ENCODE measurements around the gene RBMXL3. TPM values are rescaled to one million over a fixed set of nuclear protein-coding genes. Genes with fewer than 3 reads are reported as not detected.

Gene RBMXL3
- total RNA-seq, 6 experiments from 2014 or later: not detected

DNA sequence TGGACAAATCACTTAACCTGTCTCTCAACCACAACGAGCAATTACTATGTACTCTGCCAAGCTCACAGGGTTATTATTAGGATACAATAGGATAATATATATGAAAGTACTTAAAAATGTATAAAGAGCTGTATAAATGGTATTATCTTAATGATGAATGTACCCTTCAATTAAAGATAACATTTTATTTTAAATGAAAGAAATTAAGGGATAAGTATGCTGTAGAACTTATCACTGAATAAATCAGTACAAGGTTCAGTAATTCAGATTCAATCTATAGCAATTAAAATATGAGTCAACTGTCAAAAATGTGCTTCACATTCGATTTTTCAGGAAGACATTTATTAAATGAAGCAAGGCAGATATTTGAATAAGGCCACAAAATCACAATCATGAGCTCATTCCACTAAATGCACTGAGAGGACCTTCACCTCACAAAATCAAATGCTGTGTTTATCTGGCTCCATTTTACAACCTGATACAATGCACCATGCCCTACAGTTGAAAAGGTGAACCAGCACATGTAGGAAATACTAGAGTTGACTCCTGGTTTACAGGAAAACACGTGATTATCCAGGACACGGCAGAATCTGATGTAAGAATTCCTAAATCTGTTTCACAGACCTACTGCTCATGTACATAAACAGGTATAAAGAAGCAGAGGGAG lies 40.3 kb downstream of the RBMXL3 start:
- Mint-ChIP-seq H3K9me3 (no peaks in the 10 kb centered on the region), H3K27ac (no peak overlapping the region), H3K4me1 (ENCODE audit: low read depth) (peaks cover 42% of the 10 kb centered on the region), H3K27me3 (ENCODE audit: insufficient read depth) (no peaks in the 10 kb centered on the region; the same call in 1 of the 2 replicates), H3K4me3 (peak overlapping the region; percentile 92), H3K36me3 (ENCODE audit: low read depth) (no peaks in the 10 kb centered on the region)
- no peak for DNase-seq
- TF ChIP-seq, protein P1, sequence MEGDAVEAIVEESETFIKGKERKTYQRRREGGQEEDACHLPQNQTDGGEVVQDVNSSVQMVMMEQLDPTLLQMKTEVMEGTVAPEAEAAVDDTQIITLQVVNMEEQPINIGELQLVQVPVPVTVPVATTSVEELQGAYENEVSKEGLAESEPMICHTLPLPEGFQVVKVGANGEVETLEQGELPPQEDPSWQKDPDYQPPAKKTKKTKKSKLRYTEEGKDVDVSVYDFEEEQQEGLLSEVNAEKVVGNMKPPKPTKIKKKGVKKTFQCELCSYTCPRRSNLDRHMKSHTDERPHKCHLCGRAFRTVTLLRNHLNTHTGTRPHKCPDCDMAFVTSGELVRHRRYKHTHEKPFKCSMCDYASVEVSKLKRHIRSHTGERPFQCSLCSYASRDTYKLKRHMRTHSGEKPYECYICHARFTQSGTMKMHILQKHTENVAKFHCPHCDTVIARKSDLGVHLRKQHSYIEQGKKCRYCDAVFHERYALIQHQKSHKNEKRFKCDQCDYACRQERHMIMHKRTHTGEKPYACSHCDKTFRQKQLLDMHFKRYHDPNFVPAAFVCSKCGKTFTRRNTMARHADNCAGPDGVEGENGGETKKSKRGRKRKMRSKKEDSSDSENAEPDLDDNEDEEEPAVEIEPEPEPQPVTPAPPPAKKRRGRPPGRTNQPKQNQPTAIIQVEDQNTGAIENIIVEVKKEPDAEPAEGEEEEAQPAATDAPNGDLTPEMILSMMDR (IDR thresholded peaks at IDR 0.05): no peak

DNA sequence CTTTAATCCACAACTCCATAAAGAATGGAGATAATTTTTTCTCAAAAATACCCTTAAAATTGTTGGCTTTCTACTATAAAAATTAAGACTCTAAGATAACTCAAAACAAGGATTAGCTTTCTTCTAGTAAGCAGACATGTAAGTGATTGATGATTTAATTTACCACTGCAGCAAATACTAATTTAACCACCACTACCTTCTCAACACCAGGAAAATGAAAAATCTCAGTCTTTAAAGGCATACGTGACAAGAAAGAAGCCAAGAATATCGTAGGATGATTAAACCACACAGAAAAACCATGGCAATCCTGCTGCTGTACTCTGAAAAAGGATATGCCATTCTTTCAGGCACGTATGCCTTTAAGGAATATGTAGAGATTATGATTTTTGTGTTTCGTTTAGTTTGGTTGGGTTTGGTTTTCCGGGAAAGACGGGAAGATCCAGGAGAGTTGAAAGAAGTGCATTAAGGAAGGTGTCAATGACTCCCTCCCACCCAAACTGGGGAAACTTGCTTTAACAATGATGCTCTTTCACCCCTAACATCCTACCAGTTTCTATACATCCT lies 43.8 kb downstream of the RBMXL3 start:
- TF ChIP-seq, protein P1 (IDR thresholded peaks at IDR 0.05): no peak
- H3K4me1 Mint-ChIP-seq (ENCODE audit: low read depth): peaks cover 51% of the 10 kb centered on the region
- DNase-seq: no peak
- peak overlapping the region; percentile 92 for H3K4me3 Mint-ChIP-seq
- H3K27me3 Mint-ChIP-seq (ENCODE audit: insufficient read depth): no peaks in the 10 kb centered on the region
- H3K27ac Mint-ChIP-seq: peak overlapping the region; percentile 64
- H3K36me3 Mint-ChIP-seq (ENCODE audit: low read depth): no peaks in the 10 kb centered on the region
- no peaks in the 10 kb centered on the region for H3K9me3 Mint-ChIP-seq

DNA sequence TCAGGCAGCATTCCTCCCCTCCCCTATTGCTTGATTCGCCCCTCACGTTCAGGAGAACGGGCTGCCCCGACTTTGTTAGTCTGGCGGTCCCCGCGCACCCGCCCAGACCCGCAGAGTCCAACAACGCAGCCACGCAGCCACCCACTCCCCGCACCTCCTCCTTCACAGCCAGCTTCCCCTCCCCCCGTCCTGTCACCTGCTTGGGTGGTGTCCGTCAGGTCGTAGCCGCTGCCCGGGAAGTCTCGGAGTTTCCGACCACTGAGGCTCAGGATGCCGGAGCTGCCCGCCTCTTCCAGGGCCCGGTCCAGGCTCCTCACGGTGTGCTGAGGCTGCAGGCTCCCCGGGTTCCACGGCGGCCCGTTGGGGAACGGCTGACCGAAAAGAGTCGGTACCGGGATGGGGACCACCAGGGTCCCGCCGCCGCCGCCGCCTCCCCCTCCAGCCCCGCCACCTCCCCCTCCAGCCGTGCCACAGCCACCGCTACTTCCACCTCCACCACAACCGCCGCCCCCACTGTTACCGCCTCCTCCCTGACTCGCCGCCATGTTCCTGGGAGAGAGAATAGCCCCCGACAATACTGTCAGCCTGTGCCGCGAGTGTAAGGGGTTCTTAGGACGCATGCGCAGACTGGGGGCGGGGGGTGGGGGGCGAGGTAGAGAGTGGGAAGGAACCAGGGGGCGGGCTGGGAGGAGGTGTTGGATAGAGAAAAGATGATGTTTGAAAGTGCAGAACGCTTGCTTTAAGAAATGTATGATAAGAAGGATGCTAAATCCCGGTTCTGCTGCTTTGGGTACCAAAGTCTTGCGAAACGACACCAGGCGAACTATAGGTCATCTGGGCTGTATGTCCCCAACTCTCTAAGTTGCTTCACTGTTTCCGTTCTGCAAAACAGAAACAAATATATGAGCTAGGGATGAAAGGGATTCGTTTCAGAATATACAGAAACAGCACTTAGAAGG lies 44.6 kb downstream of the RBMXL3 start, which contains the start of gene LRCH2:
LRCH2 (minus strand) TSS at position 600 of the 959 bp plus-strand sequence; CDS start at position 545, 55 bp downstream.
- Mint-ChIP-seq H3K9me3 (no peaks in the 10 kb centered on the region), H3K4me1 (ENCODE audit: low read depth) (peaks cover 51% of the 10 kb centered on the region), H3K36me3 (ENCODE audit: low read depth) (no peaks in the 10 kb centered on the region), H3K4me3 (peak within 1 kb of the TSS; percentile 92), H3K27me3 (ENCODE audit: insufficient read depth) (no peaks in the 10 kb centered on the region), H3K27ac (peak within 1 kb of the TSS; percentile 64)
- TF ChIP-seq, protein P1 (IDR thresholded peaks at IDR 0.05): no peak
- DNase-seq: peak; percentile 5

DNA sequence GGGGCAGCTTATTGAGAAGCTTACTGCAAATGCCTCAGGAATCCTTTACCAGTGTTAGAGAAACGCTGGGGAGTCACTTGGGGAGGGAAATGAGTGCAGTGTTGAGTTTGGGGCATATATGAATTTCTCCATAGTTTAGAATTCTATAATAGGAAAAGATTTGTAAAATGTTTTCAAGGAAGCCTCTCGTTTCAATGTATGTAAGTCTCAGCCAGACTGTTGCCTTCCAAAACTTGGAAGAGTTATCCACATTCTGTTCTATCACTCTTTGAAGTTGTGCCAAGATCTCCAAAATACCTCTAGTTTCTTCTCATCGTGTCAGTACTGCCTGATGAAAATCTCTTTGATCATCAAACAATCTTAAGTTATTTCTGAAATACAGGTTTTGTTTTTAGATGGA lies 45.3 kb downstream of the RBMXL3 start:
- TF ChIP-seq, protein P1 (IDR thresholded peaks at IDR 0.05): no peak
- H3K4me3 Mint-ChIP-seq: peak overlapping the region; percentile 92
- no peaks in the 10 kb centered on the region for H3K36me3 Mint-ChIP-seq (ENCODE audit: low read depth)
- no peaks in the 10 kb centered on the region for H3K9me3 Mint-ChIP-seq
- DNase-seq: no peak
- H3K27me3 Mint-ChIP-seq (ENCODE audit: insufficient read depth): no peaks in the 10 kb centered on the region
- H3K4me1 Mint-ChIP-seq (ENCODE audit: low read depth): peaks cover 47% of the 10 kb centered on the region
- H3K27ac Mint-ChIP-seq: no peak overlapping the region

GRCh38 chrX:115236560-115236959 lies 47.4 kb downstream of the RBMXL3 start:
- DNase-seq: no peak
- H3K27me3 Mint-ChIP-seq (ENCODE audit: insufficient read depth): no peaks in the 10 kb centered on the region

More at GRCh38 chrX:115236560-115236959, 47.4 kb downstream of the RBMXL3 start:
- Mint-ChIP-seq H3K4me1 (ENCODE audit: low read depth) (peaks cover 26% of the 10 kb centered on the region), H3K9me3 (no peaks in the 10 kb centered on the region), H3K4me3 (no peak overlapping the region), H3K36me3 (ENCODE audit: low read depth) (no peaks in the 10 kb centered on the region), H3K27ac (no peak overlapping the region)
- TF ChIP-seq, protein P1 (IDR thresholded peaks at IDR 0.05): no peak

Data from HFFc6 (cell line).